ENCODE measurements around the gene APOBEC3C.
A peak's percentile ranks its signal among the peaks of the same experiment; 100 is the strongest.

GRCh38 chr22:39003165-39003638 lies 10.9 kb upstream of the APOBEC3C start:
- TF ChIP-seq POLR2A (IDR thresholded peaks at IDR 0.05) (no peak), CTCF (IDR thresholded peaks at IDR 0.05) (peak; percentile 56 to 73 (median 57))

All from vagina (tissue), 2 donors.